HG03135 (cell line): Measurements from ENCODE around the gene EFCAB12.

ENCODE experiments used
- ATAC-seq: cut with Tn5 transposase; IDR thresholded peaks from one replicate; pipeline ENCODE4 v1.9.1; 2021; ENCODE audit warnings: mild to moderate bottlenecking, moderate library complexity; ENCODE audit not compliant: unreplicated experiment

The EFCAB12 gene

DNA sequence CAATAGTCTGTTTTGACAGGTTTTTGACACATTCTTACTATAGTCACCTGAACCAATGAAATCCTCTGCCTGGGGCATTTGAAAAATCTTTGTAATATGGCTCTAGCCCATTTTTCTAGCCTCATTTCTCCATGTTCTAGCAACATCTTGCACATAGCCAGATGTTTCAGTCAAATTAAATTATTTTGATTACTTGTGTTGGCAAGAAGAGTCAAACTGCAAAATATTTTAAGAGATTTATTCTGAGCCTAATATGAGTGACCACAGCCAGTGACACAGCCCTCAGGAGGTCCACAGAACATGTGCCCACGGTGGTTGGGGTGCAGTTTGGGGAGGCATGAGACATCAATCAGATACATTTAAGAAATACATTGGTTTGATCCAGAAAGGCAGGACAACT lies 18.5 kb upstream of the EFCAB12 start:
- ATAC-seq: no peak

DNA sequence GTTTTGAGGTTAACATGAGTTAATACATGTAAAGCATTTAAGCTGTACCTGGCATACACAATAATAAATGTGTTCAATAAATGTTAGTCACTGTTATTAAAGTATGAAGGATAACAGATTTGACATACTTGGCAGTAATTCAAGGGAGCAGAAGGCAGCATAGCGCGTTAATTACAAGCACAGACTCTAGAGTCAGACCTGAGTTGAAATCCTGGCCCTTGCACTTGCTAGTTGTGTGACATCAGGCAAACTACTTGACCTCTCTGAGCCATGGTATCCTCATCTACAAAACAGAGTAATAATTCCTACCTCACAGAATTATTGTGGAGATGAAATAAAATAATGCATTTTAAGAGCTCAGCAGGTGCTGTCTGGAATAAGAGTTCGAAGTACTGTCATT lies 17.0 kb upstream of the EFCAB12 start:
- ATAC-seq: no peak

DNA sequence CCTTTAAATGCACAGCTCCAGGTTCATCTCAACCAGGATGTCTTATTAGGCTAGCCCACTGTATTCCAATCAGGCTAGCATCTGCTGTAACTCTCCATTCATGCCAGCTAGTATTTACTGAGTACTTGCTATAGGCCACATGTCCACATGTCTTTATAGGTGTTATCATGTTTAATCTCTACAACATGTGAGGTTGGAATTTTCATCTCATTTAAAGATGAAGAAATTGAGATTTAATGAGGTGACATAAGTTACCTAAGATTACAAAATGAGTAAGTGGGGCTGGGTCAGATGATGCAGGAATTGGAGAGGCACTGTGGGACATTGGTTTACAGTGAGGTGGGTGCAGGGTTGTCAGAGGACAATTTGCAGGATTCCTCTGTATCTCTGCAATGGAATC lies 14.5 kb upstream of the EFCAB12 start:
- no peak for ATAC-seq

DNA sequence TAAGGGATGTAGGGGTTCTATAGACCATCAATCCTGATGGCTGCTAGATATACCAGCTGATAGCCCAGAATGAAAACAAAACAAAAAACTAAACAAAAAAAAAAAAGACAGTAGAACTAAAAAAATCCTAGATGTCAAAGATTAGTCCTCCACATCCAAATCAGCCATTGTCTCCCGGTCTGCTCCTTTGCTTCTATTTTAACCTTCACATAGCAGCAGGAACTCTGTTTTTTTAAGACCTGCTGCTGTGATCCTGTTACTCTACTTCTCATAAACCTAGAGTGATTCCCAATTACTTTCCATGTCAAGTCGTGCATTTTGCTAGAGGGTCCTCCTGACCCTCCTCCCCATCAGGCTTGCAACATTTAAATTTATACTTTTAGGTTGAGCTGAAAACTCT lies 14.1 kb upstream of the EFCAB12 start:
- ATAC-seq: no peak

DNA sequence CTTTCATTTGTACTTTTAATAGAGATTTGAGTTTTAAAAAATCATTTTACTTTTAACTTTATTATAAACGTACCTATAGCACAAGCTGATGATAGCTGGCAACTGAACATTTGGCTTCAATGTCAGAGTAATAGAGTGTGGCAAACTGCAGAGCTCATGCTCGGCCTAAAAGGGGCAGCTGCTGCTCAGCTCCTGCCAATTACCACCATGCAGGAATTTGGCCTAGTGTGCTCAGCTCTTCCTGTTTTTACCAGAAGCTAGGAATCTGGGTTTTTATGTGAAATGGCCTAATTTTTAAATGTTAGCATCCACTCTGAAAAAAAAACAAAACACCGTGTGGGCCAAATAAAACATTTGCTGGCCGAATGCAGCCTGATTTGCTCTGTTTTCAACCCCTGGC lies 13.3 kb upstream of the EFCAB12 start:
- ATAC-seq: no peak

DNA sequence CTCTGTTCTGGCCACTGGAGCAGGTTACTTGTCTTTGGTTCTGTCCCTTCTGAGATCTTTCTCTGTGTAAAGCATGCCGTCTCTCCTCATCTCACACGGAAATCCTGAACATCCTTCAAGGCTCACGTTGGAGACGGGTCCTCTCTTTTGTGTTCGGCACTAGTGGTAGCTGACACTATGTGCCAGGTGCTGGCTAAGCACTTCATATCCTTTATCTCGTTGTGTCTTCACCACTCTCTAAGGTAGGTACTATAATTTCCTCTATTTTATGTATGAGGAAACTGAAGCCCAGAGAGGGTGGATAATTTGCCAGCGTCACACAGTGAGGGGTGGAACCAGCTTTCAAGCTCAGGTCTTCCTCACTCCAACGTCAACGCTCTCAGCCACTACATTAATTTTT lies 12.8 kb upstream of the EFCAB12 start:
- no peak for ATAC-seq

DNA sequence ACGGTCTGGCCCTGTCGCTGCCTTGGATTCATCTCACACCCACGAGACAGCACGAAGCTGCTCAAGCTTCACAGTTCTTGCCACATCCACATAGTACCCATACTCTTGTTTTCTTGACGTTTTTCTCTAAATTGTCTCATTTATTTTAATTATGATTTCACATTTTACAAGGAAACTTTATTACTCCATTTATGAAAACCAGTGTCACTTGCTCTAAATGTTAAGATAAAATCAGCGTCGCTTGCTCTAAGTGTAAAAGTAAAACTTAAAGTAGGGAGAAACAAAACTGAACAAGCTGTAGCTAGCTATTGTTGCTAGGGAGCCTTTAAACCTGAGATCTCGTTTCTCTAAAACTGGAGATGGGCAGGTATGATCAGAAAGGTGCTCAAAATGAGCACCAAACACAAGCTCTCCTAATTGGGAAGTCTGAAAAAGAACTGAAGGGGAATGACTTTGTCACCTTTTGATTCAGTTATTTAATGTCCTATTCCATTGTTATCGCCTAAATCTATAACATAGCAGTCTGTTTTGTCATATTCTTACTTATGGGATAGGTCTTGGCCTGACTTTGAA lies 12.3 kb upstream of the EFCAB12 start:
- ATAC-seq: peak; percentile 35

DNA sequence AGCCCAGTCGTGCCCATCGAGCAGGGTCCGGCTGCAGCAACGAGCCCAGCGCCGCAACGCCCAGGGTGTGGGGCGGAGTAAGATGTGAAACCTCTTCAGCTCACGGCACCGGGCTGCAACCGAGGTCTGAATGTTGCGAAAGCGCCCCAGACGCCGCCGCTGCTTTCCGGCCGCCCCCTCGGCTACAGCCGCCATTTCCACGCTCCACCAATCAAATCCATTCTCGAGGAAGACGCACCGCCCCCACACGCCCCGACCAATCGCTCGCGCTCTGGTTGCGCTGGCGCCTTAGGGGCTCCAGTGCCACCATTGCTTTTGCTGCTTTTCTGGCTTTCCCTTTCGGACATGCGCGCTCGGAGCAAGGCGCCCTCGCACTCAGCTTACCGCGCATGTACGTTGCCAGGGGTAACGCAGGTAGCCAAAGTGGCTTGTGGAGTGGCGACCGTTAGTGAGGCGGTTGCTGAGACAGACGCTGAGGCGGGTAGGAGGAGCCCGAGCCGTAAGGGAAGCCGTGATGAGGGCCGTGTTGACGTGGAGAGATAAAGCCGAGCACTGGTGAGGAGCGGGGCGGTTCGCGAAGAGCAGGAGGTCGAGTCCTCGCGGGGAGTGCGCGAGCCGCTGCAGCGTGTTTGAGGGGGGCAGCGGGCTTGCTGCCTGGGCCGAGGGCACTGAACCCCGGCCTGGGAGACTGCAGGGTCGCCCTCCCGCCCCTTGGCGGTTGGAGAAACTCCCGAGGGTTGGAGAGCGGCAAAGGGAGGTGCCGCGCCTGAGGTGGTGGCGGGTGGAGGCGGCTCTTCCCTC lies 11.6 kb upstream of the EFCAB12 start, which contains the start of the genes IFT122 and MBD4:
IFT122 (plus strand) TSS at position 408 of the 801 bp plus-strand sequence; CDS start at position 515, 107 bp downstream.
MBD4 (minus strand) TSS at position 132 of the 801 bp plus-strand sequence; CDS start at position 17, 115 bp downstream.
- ATAC-seq: peak; percentile 89

DNA sequence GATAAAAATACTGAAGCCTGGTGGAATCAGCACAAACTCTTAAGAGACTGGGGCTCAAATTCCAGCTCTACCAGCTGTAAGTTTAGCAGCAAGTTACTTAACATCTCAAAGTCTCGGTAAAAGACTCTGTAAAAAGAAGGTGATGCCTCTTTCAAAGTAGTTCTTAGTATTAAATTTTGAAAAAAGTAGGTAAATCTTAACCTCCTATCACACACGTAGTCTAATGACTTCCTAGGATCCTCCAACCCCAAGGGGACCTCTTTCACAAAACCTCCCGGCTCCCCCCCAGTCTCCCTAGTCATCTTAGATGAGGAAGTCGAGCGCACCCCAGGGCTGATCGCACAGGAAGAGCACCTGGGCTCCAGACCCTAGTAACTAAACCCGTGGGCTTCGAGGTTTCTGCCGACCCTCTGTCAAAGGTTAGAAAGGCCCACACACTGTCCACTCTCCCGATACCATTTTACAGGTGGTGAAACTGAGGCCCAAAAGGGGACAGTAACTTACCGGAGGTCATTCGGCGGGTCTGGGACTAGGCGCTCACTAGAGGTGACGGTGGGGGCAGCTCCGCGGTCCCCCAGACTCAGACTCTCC lies 10.9 kb upstream of the EFCAB12 start:
- ATAC-seq: peak; percentile 8

DNA sequence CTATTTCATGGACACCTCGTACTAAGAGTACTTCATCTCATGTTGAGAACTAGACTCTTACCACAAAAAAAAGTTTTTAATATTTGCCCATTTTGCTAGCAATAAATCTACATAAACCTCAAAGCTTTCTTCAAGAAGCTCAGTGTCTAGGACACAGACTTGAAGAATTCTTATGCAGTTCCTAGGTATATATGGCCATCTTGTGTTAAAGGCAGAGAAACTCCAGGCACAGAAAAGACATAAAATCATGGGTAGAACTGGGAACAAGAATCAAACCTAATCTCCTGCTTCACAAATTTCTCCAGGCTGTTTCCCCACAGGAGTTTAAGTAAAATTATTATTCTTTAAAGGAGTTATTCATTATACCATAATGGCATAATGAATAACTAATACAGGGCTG lies 6.9 kb upstream of the EFCAB12 start:
- ATAC-seq: no peak

DNA sequence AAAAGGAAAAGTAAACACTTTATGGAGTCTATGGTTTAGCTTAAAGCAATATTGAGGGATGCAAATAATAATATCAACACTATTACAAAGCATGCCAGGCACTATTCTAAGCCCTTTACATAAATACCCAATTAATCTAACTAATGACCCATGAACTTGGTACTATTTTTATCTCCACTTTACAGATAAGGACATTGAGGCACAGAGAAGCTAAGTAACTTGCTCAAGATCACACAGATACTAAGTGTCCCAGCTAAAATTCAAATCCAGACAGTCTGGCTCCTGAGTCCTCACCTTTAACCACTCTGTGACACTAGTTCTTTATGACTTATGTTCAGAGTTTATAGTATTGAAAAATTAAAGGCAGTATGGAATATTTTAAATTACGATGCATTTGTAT lies 5.7 kb upstream of the EFCAB12 start:
- ATAC-seq: no peak

DNA sequence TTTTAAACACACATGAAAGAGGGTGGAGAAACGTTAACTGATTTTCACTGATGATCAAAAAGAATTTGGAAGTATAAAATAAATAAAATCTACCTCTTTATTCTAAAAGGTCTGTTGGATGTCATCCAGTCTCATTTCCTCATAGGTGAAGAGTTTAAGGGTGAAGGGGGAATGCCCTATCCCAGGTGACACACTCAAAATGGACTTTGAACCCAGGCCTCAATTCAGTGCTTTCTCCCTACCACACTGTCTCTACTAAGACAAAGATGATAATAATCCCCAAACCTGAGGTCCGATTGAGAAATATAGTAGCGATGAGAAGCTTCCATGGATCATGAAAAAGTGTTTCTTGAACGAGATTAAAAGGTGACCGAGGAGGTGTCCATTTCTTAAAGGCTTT lies 5.1 kb upstream of the EFCAB12 start:
- no peak for ATAC-seq

DNA sequence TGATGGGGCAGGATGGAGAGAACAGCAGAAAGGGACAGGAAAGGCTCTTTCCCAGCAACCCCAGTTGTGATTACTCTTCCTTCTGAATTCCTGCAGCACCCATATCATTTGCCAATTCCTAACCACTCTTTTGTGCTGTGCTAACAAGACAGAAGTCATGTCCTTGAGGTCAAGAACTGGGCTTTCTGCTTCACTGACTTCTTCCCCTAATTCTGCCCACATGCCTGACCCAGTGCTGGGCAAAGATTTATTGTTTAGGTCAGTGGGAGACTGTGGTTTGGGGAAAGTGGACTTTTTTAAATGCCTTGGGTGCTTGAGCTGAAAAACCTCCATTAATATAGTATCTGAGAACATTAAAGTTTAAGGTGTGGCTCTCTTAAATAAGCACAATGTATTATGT lies 4.2 kb upstream of the EFCAB12 start:
- ATAC-seq: no peak

DNA sequence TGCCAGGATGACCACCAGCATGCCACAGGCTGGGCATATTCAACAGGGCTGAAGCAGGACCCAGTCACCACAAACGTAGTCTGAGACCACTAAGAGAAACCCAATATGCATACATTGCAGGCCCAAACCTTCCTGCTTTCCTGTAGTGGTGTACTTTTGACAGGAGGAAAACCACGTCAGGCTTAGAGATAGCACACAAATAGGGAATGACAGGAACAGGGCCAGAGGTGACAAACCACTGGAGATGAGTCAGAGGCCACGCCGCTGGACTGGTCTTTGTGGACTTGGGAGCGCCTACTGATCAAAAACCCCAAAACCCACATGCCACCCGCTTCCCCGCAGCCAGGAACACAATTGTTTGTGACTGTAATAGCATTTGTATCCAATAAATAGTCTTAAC lies 3.6 kb upstream of the EFCAB12 start:
- no peak for ATAC-seq

DNA sequence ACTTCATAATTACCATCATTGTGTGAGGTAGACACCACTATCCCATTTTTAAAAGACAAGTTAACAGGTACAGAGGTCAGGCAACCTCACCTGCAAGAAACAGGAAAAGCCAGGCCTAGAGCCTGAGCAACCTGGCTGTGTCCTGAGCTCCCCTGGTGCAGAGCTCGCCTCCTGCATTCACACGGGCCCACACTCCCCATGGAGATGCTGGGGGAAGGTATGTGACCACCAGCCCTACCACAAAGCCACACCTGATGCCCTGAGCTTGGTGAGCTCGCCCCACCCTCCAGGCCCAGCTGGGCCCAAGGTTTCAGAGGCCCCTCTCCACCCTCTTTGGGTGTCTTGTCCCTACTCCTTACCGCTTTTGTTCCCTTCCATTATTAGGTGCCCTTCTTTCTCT lies 1.2 kb upstream of the EFCAB12 start:
- no peak for ATAC-seq

DNA sequence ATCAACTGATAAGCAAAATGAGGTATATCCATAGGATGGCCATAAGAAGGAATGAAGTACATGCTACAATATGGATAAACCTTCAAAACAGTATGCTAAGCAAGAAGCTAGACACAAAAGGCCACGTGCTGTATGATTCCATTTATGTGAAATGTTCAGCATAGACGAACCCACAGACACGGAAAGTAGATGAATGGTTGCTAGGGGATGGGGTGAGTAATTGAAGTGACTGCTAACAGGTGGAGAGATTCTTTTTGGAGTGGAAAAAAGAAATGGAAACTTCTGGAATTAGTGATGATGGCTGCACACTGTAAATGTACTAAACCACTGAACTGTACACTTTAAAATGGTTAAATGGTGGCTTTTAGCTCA lies 630 bp upstream of the EFCAB12 start:
- no peak for ATAC-seq

DNA sequence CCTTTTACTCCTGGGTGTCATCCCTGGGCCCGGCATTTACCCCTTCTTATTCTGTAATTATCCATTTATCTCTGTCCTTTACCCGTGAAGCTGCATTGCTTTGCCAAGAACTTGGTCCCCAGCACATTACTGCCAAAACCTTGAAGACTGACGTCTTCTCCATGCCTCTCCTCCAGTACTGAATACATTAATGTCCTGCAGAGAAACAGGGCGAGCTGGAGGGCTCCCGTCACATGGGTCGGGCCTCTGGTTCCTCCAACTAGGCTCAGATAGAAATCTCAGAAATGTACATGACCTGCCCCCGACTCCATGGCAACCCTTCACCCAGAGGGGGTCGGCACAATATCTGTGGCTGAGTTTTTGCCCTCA lies 445 bp downstream of the EFCAB12 start:
- no peak for ATAC-seq

DNA sequence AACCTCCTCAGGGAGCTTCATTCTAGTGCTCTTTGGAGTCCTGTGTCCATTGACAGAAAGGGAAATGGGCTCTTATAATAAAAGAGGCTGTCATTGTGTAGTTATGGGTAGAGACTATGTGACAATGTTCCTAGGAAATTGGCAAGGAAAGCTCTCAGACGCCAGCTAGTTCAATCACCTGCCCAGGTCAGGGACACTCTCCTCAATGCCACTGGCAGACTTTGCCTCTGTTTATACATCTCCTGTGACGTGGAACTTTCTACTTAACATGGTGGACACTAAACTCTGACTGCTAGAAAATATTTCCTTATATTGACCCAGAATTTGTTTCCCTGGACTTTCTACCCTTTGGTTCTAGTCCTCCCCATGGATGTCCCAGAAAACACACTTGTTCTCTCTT lies 2.8 kb downstream of the EFCAB12 start:
- no peak for ATAC-seq

DNA sequence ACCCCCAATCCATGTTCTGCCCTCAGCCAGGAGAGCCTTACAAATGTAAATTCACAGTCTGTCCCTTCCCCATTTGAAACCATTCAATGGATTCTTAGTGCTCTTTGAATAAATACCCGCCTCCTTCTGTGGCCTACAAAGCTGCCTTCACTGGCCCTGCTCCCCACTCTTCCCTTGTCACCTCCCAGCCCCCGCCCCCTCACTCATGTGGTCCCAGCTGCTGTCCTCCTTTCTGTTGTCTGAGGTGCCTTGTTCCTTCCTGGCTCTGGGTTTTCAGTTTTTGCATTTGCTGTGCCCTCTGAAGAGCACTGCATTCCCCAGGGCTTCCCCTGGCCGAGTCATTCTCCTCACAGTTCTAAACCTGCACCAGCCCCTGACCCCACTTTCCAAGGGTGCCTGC lies 3.2 kb downstream of the EFCAB12 start:
- no peak for ATAC-seq

DNA sequence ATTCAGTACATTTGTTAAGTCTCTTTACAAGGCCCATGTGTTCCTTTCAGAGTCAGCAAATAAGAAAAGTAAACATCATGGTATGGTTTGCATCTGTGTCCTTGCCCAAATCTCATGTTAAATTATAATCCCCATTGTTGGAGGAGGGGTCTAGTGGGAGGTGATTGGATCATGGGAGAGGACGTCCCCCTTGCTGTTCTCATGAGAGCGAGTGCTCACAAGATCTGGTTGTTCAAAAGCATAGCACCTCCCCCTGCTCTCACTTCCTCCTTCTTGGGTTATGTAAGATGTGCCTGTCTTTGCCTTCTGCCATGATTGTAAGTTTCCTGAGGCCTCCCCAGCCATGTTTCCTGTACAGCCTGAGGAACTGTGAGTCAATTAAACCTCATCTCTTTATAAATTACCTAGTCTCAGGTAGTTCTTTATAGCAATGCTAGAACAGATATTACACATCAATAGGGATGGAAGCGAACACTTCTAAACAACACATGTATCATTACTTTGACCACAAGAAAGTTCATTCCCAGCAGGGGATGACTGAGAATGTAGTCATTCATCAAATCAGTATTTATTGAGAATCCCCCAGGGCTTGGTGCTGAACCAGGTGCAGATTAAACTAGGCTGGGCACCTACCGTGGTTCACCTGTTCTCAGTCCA lies 4.1 kb downstream of the EFCAB12 start:
- ATAC-seq: no peak

DNA sequence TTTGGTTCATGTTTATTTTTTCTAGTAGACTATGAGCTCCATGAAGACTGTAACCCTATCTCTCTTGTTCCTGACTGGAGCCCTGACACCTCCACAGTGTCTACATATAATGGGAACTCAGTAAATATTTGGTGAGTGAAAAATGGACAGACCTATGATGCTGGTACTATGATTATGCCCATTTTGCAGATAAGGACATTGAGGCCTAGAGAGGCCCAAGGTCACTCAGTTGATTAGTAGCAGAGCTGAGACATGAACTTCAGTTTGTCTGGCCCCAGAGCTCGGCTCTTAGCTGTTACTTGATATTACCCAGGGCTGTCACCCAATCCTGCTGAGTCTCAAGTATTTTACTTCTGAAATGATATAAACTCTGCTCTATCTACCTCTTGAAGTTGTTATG lies 5.5 kb downstream of the EFCAB12 start:
- no peak for ATAC-seq
